ENCODE results near the gene FBXO5. TPM values are rescaled to one million over a fixed set of nuclear protein-coding genes. Genes with fewer than 3 reads are reported as not detected.

The FBXO5 gene
- total RNA-seq, 6 experiments from 2014 or later = 0.97 to 3.0 (median 2.5) TPM

DNA sequence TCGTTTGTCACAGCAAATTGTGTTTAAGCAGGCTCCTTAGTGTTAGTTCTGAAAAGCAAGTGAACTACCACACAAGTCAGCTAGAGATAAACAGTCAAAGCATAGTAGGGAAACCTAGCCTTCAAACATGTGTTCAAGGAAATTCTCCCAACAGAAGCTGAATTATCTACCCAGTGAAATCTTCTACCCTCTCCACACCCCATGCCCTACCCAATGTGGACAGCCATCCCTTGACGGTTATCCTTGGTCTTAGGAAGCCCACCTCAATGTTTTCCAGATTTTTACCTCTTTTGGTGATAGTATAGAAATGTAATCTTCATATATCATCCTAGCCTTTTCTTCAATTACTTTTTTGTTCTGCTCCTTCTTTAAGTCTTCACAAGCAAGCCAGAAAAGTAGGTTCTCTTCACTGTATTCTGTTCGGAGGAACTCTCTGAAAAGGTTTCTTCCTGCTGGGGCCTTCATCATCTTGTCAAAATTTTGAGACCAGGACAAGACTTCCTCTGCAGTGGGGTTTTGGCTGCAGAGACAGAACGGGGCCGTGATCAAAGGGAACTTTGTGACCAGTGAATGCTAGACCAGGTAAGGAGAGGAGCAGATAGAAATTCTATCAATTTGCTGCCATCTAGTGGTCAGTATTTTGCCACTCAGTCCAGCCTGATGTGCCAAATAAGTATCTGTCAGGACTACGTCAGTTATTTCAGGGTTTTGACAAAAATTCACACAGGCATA lies 41.3 kb upstream of the FBXO5 start:
- Histone ChIP-seq H3K27ac (no peak overlapping the region), H3K36me3 (no peaks in the 10 kb centered on the region), H3K4me3 (no peak overlapping the region), H3K4me1 (peaks cover 0 to 3% (median 0%) of the 10 kb centered on the region in 4 donors), H3K9me3 (no peaks in the 10 kb centered on the region), H3K27me3 (no peaks in the 10 kb centered on the region)
- intact Hi-C loops (cut with DNase I) = no loop called here
- 34% methylated on average over 6 of the region's 6 CpGs for WGBS (ENCODE audit: insufficient coverage, low coverage, low lambda C conversion rate, missing lambda C conversion rate)
- no peak for TF ChIP-seq POLR2A (IDR thresholded peaks at IDR 0.05)
- TF ChIP-seq, protein P1, sequence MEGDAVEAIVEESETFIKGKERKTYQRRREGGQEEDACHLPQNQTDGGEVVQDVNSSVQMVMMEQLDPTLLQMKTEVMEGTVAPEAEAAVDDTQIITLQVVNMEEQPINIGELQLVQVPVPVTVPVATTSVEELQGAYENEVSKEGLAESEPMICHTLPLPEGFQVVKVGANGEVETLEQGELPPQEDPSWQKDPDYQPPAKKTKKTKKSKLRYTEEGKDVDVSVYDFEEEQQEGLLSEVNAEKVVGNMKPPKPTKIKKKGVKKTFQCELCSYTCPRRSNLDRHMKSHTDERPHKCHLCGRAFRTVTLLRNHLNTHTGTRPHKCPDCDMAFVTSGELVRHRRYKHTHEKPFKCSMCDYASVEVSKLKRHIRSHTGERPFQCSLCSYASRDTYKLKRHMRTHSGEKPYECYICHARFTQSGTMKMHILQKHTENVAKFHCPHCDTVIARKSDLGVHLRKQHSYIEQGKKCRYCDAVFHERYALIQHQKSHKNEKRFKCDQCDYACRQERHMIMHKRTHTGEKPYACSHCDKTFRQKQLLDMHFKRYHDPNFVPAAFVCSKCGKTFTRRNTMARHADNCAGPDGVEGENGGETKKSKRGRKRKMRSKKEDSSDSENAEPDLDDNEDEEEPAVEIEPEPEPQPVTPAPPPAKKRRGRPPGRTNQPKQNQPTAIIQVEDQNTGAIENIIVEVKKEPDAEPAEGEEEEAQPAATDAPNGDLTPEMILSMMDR (IDR thresholded peaks at IDR 0.05) = peak; percentile 80 to 88 (median 84)
- DNase-seq = peak in 1 of 3 donors; percentile 50
- ATAC-seq = peak; percentile 93 to 97 (median 96)

DNA sequence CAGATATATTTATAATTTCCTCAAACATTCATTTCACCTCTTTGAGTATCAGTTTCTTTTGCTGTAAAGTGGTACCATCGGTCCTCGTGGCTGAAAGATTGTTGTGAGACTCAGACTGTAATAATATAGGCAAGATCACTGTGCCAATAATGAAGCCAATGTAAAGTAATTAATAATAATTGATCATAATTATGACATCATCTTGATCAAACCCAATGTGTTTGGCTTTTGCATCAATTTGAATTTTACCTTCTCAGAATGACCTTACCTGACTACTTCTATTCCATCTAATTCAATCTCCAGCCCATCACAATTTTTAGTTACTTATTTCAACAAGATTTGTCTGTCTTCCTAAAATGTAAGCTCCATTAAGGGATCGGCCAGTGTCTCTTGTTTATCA lies 35.5 kb upstream of the FBXO5 start:
- intact Hi-C loops (cut with DNase I) = no loop called here
- H3K9me3 ChIP-seq = no peaks in the 10 kb centered on the region
- H3K4me1 ChIP-seq = no peaks in the 10 kb centered on the region
- 86% methylated on average over 3 of the region's 3 CpGs for WGBS (ENCODE audit: insufficient coverage, low coverage, low lambda C conversion rate, missing lambda C conversion rate)
- no peak for DNase-seq
- no peak for ATAC-seq
- no peak overlapping the region for H3K27ac ChIP-seq
- TF ChIP-seq, protein P1 (IDR thresholded peaks at IDR 0.05) = no peak
- TF ChIP-seq POLR2A (IDR thresholded peaks at IDR 0.05) = no peak
- no peak overlapping the region for H3K4me3 ChIP-seq
- no peaks in the 10 kb centered on the region for H3K36me3 ChIP-seq
- H3K27me3 ChIP-seq = no peaks in the 10 kb centered on the region

GRCh38 chr6:153016846-153017245 lies 34.0 kb upstream of the FBXO5 start:
- intact Hi-C loops (cut with DNase I) = no loop called here
- WGBS (ENCODE audit: insufficient coverage, low coverage, low lambda C conversion rate, missing lambda C conversion rate) = 65% methylated on average over 3 of the region's 3 CpGs
- Histone ChIP-seq H3K9me3 (no peaks in the 10 kb centered on the region), H3K4me3 (no peak overlapping the region), H3K27ac (no peak overlapping the region), H3K27me3 (no peaks in the 10 kb centered on the region), H3K4me1 (no peaks in the 10 kb centered on the region), H3K36me3 (no peaks in the 10 kb centered on the region)
- no peak for ATAC-seq
- TF ChIP-seq, protein P1 (IDR thresholded peaks at IDR 0.05) = no peak
- TF ChIP-seq POLR2A (IDR thresholded peaks at IDR 0.05) = no peak
- no peak for DNase-seq

- no peak overlapping the region for H3K27ac ChIP-seq
- no peaks in the 10 kb centered on the region for H3K9me3 ChIP-seq
- 64% methylated on average over 4 of the region's 4 CpGs for WGBS (ENCODE audit: insufficient coverage, low coverage, low lambda C conversion rate, missing lambda C conversion rate)
- H3K4me3 ChIP-seq = no peak overlapping the region
- TF ChIP-seq POLR2A (IDR thresholded peaks at IDR 0.05) = no peak
- TF ChIP-seq, protein P1 (IDR thresholded peaks at IDR 0.05) = no peak
- no peaks in the 10 kb centered on the region for H3K27me3 ChIP-seq
- no peak for ATAC-seq
- H3K4me1 ChIP-seq = no peaks in the 10 kb centered on the region
- H3K36me3 ChIP-seq = no peaks in the 10 kb centered on the region
- intact Hi-C loops (cut with DNase I) = no loop called here
- no peak for DNase-seq
Observed at GRCh38 chr6:153015094-153015640, 32.3 kb upstream of the FBXO5 start.

Measured in right lobe of liver (tissue), 6 donors.